ENCODE data around the gene CEBPA.

GRCh38 chr19:33294058-33294798, 8.1 kb downstream of the CEBPA start:
- TF ChIP-seq CTCF (IDR thresholded peaks at IDR 0.05) (no peak), POLR2A (IDR thresholded peaks at IDR 0.05) (no peak)
